GM06990 (cell line): ENCODE data around the gene FAM174C.

ENCODE experiments used
- DNase-seq: peaks from one replicate; pipeline ENCODE4 v3.0.0-alpha.2; 2011; ENCODE audit not compliant: insufficient read length; ENCODE audit errors: extremely low read depth
- H3K27me3 ChIP-seq: replicated peaks from 2 replicates; pipeline ENCODE4 v1.6.0; 2011; ENCODE audit warnings: low read length; ENCODE audit not compliant: control insufficient read depth, insufficient read depth
- H3K36me3 ChIP-seq: 2 replicates; pipeline ENCODE4 v1.5.1; 2011; ENCODE audit warnings: low read length; ENCODE audit not compliant: control insufficient read depth, insufficient read depth
- H3K4me3 ChIP-seq: replicated peaks from 2 replicates; pipeline ENCODE4 v1.5.1; 2011; ENCODE audit warnings: low read depth, mild to moderate bottlenecking, control low read depth, low read length
- CTCF ChIP-seq: IDR thresholded peaks from 2 replicates; pipeline ENCODE4 v1.5.1; 2011; ENCODE audit warnings: low read length, control low read depth, mild to moderate bottlenecking, inconsistent platforms; ENCODE audit not compliant: insufficient read depth, poor library complexity, severe bottlenecking

FAM174C gene

DNA sequence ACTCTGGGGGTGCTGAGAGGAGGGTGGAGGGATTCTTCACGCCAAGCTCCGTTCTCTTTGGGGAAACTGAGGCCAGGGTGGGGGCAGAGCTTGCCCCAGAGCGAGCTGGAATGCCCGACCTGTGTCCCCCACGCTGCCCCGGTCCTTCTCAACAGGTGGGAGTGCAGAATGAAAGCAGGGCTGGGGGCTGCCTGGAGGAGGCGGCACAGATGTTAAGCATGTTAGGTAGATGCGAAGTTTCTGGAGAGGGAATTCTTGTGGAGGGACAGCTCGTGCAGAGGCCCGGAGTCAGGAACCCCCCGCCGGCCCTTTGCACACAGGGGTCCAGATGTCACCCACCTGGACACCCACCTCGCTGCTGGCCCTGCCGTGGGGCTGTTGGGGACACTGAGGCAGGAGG, 19.4 kb downstream of the FAM174C start:
- no peaks in the 10 kb centered on the region; the same call in none of the 2 replicates for H3K27me3 ChIP-seq
- no peak for DNase-seq
- no peak overlapping the region for H3K4me3 ChIP-seq
- TF ChIP-seq CTCF = no peak
- no peaks in the 10 kb centered on the region for H3K36me3 ChIP-seq

DNA sequence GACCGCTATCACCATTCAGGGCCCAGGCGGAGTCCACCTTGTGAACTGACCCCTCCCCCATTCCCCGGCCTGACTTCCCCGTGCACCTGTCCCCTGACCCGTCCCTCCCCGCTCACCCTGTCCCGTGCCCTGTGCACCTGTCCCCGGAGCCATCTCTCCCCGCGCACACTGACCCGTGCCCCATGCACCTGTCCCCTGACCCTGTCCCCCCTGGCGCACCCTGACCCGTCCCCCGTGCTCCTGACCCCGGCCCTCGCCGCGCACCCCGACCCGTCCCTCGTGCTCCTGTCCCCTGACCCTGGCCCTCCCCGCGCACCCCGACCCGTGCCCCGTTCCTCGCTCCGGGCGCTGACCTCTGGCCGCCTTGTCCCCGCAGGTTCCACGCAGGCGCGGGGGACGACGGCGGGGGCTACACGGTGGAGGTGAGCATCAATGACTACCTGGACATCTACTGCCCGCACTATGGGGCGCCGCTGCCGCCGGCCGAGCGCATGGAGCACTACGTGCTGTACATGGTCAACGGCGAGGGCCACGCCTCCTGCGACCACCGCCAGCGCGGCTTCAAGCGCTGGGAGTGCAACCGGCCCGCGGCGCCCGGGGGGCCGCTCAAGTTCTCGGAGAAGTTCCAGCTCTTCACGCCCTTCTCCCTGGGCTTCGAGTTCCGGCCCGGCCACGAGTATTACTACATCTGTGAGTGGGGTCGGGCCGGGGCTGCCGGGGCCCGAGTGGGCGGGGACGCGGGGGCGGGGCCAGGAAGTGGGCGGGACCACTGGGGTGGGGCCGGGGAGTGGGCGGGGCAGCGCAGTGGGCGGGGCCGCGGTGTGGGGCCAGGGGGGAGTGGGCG, 20.1 kb downstream of the FAM174C start:
- no peak for DNase-seq
- no peak for TF ChIP-seq CTCF
- H3K4me3 ChIP-seq = no peak overlapping the region
- H3K27me3 ChIP-seq = no peaks in the 10 kb centered on the region; the same call in 1 of the 2 replicates
- no peaks in the 10 kb centered on the region for H3K36me3 ChIP-seq

- H3K27me3 ChIP-seq = no peaks in the 10 kb centered on the region
- no peak for TF ChIP-seq CTCF
- no peaks in the 10 kb centered on the region for H3K36me3 ChIP-seq
- no peak overlapping the region for H3K4me3 ChIP-seq
- no peak for DNase-seq
These were observed 20.7 kb downstream of the FAM174C start for GRCh38 chr19:1296078-1296477.

- DNase-seq = no peak
- H3K27me3 ChIP-seq = no peaks in the 10 kb centered on the region
- H3K36me3 ChIP-seq = no peaks in the 10 kb centered on the region
- no peak overlapping the region for H3K4me3 ChIP-seq
- no peak for TF ChIP-seq CTCF
These were observed 21.4 kb downstream of the FAM174C start for GRCh38 chr19:1296575-1297271.

DNA sequence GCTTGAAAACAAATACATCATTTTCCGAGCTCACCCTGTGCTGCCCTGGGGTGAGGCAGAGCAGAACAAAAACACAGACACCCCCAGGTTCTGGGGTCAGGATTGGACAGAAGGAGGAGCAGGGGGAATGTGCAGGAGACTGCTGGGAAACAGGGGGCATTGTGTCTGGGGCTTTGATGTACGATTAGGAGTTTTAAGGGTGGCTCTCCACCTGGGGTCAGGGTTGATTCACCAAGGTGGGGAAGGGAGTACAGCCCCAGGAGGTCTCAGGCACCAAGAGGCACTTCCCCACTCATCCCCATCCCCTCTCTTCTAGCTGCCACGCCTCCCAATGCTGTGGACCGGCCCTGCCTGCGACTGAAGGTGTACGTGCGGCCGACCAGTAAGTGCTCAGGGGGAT, 22.9 kb downstream of the FAM174C start:
- no peak for DNase-seq
- H3K4me3 ChIP-seq = no peak overlapping the region
- no peaks in the 10 kb centered on the region for H3K36me3 ChIP-seq
- no peak for TF ChIP-seq CTCF
- no peaks in the 10 kb centered on the region for H3K27me3 ChIP-seq
